Posterior vena cava (tissue), 2 donors: Measurements from ENCODE around the gene SLFN5. TPM values are rescaled to one million over a fixed set of nuclear protein-coding genes. Genes with fewer than 3 reads are reported as not detected.

Experiments
- DNase-seq: peaks from one replicate; pipeline ENCODE4 v3.0.0-alpha.2; 2020; ENCODE audit warnings: low spot score
- intact Hi-C, 2 donors: fragments of 100-400 bp; cut with DNase I; formaldehyde crosslinking; loops; one replicate each; pipeline versions ENCODE4 v1.14.1 to v1.14.2; 2022 to 2023
- total RNA-seq, 2 donors: library from RNA; stranded (reverse); fragmentation: NEBNext Ultra II Directional; extraction: Animal tissue kit (Norgen Biotek cat#: 25700); gene quantifications; one replicate each; pipeline ENCODE4 v1.2.1, GENCODE V29; 2021
- donor health status: DM: yes; HTN: yes; CAD: no.
- donor health status: DM: yes; HTN: yes; CAD: no.

Gene SLFN5
- total RNA-seq, 2 donors from 2014 or later, result 41.6 to 46.3 TPM

DNA sequence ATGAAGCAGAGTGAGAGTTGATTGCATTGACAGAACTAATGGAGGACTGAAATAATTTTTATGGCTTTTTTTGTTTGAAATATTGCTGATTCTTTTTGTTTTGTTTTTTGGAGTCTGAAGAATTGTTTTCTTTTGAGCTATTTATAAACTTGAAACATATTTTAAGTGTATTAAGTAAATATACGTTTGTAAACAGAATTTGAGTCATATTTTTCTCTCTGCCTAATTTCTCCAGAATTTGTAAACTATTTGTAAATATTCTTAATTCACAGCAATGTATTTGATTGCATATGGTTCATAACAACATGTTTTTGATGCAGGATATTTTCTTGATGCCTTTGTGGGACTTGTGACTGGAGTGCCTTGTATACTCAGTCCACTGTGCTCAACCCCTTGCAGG, 79.9 kb downstream of the SLFN5 start:
- DNase-seq, result no peak
- intact Hi-C loops, result no loop called here

Other genes starting within 250 kb of the SLFN5 start
- gene RFFL, start 179.4 kb upstream of the SLFN5 start, total RNA-seq, result 10 to 100 TPM; 19.8 to 23.0 TPM
- gene RAD51D, start 123.2 kb upstream of the SLFN5 start, total RNA-seq, result 10 to 100 TPM; 10.5 to 10.8 TPM
- gene FNDC8, start 121.5 kb upstream of the SLFN5 start, total RNA-seq, result not detected
- gene NLE1, start 100.8 kb upstream of the SLFN5 start, total RNA-seq, result 1 to 10 TPM; 8.4 to 9.1 TPM
- gene UNC45B, start 95.3 kb upstream of the SLFN5 start, total RNA-seq, result not detected
- not detected for gene SLC35G3, start 48.7 kb upstream of the SLFN5 start, total RNA-seq
- 10 to 100 TPM; 35.3 to 53.1 TPM for gene SLFN11, start 130.5 kb downstream of the SLFN5 start, total RNA-seq
- 10 to 100 TPM; 13.1 to 15.0 TPM for gene SLFN12, start 189.4 kb downstream of the SLFN5 start, total RNA-seq
- gene SLFN13, start 205.7 kb downstream of the SLFN5 start, total RNA-seq, result 10 to 100 TPM in 1 of 2 donors, 1 to 10 TPM in 1; 8.8 to 17.9 TPM